ENCODE measurements around the gene HTR6. TPM values are rescaled to one million over a fixed set of nuclear protein-coding genes. Genes with fewer than 3 reads are reported as not detected.

HTR6 gene
- total and polyA plus RNA-seq, 2 of the 4 experiments (the other 2 are of a cell fraction), result not detected

DNA sequence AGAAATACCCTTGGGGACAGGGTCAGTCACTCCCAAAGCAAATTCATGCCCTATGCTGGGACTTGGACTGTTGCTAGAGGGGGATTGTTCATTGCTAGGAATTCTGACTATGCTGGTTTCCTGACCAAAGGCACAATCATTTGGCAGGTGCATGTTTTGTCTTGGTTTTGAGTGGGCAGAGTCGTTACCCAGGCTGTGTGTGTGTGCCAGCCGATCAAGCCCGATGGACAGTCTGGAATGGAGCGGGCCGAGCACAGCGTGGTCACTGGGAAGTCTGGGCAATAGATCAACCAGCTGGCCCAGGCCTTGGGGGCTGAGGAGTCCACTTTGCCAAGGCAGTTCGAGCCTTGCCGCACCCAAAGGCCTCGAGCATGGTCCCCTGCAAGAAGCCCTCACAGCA, 60.9 kb downstream of the HTR6 start:
- WGBS, 2 experiments (ENCODE audit: extremely low coverage in 2 of 2, insufficient read length in 1 of 2), result 98% methylated on average over 8 of the region's 9 CpGs; no CpG with 5 or more reads in 1 of the 2 experiments
- no peaks in the 10 kb centered on the region for H3K9me1 ChIP-seq (ENCODE audit: insufficient read depth, low read length)
- no peak overlapping the region for H2BK20ac ChIP-seq (ENCODE audit: low read depth, low read length)
- no peaks in the 10 kb centered on the region for H4K20me1 ChIP-seq (ENCODE audit: insufficient read depth, low read length)
- H2AK9ac ChIP-seq (replicated peaks; ENCODE audit: low read depth, low read length, poor library complexity), result no peak overlapping the region
- no peak overlapping the region for H2BK5ac ChIP-seq (ENCODE audit: low read depth, low read length, poor library complexity, severe bottlenecking)
- H3K23ac ChIP-seq (ENCODE audit: low read depth, low read length), result no peak overlapping the region
- no peak overlapping the region for H3K56ac ChIP-seq (ENCODE audit: extremely low read depth, insufficient read depth, low read length)
- H3K27me3 ChIP-seq (ENCODE audit: control insufficient read depth, insufficient read depth, low read length), result no peaks in the 10 kb centered on the region
- no peak overlapping the region for H3K4me3 ChIP-seq (ENCODE audit: insufficient read depth, low read depth, low read length)
- H4K91ac ChIP-seq (ENCODE audit: insufficient read depth, low read depth, low read length), result no peak overlapping the region
- no peak overlapping the region for H2AK5ac ChIP-seq (ENCODE audit: low read depth, low read length)
- ATAC-seq (ENCODE audit: low read depth) (no peak), DNase-seq (no peak)
- H3K79me1 ChIP-seq (ENCODE audit: low read depth in 1 of 2, low read length in 2 of 2), result no peaks in the 10 kb centered on the region
- no peak overlapping the region for H4K8ac ChIP-seq (ENCODE audit: low read depth in 2 of 2, low read length in 2 of 2)
- ChIA-PET POLR2A (ENCODE audit: unreplicated experiment) (no interaction called here), CTCF (interaction anchor here (1.7 kb wide), 1 partner anchor 15 kb away, joined by 3 read pairs; no protein-coding TSS in a partner anchor)
- H3K9me3 ChIP-seq (ENCODE audit: control insufficient read depth, insufficient read depth, low read length), result peaks cover 6% of the 10 kb centered on the region
- H2BK120ac ChIP-seq (ENCODE audit: low read depth, low read length), result no peak overlapping the region
- H3K14ac ChIP-seq (replicated peaks; ENCODE audit: low read depth, low read length), result no peak overlapping the region
- H3K9ac ChIP-seq (ENCODE audit: low read depth, low read length), result no peak overlapping the region
- dilution Hi-C loops (cut with HindIII; ENCODE audit: low sequenced_read_pairs, unreplicated experiment) (no loop called here), in situ Hi-C loops (cut with MboI; ENCODE audit: low sequenced_read_pairs) (no loop called here), intact Hi-C loops (cut with micrococcal nuclease) (no loop called here)
- H3K18ac ChIP-seq (ENCODE audit: low read depth, low read length), result no peak overlapping the region
- H3K4ac ChIP-seq (ENCODE audit: low read depth, low read length), result no peak overlapping the region
- H4K5ac ChIP-seq (ENCODE audit: low read depth, low read length), result no peak overlapping the region
- no peak overlapping the region for H2BK15ac ChIP-seq (ENCODE audit: low read depth, low read length)
- H2AFZ ChIP-seq (replicated peaks; ENCODE audit: low read length, poor library complexity), result no peak overlapping the region
- BruUV-seq (replicated peaks), result no TSS peak
- no peaks in the 10 kb centered on the region for H3K4me1 ChIP-seq (ENCODE audit: control insufficient read depth, insufficient read depth, low read length)
- H3K4me2 ChIP-seq (ENCODE audit: low read depth, low read length), result no peak overlapping the region
- H3K36me3 ChIP-seq (ENCODE audit: control insufficient read depth, insufficient read depth, low read length), result peaks cover 21% of the 10 kb centered on the region
- H3K27ac ChIP-seq (ENCODE audit: insufficient read depth, low read length), result no peak overlapping the region
- TF ChIP-seq MXI1 (IDR thresholded peaks at IDR 0.05; ENCODE audit: borderline replicate concordance, low read depth, low read length) (no peak), MAFK (IDR thresholded peaks at IDR 0.05; ENCODE audit: low read depth, low read length) (no peak), MAZ (IDR thresholded peaks at IDR 0.05; ENCODE audit: borderline replicate concordance, low read depth, low read length) (no peak), FOS (IDR thresholded peaks at IDR 0.05; ENCODE audit: low read depth, low read length) (no peak), POLR2A (IDR thresholded peaks at IDR 0.05; ENCODE audit: low read depth, low read length) (no peak), SMC3 (IDR thresholded peaks at IDR 0.05; ENCODE audit: low read depth, low read length) (no peak), CHD1 (IDR thresholded peaks at IDR 0.05; ENCODE audit: low read depth, low read length) (no peak), CEBPB (IDR thresholded peaks at IDR 0.05; ENCODE audit: low read depth, low read length) (no peak), RCOR1 (IDR thresholded peaks at IDR 0.05; ENCODE audit: insufficient replicate concordance, low read length) (no peak), NFE2L2 (IDR thresholded peaks at IDR 0.05; ENCODE audit: low read depth, low read length) (no peak), RFX5 (IDR thresholded peaks at IDR 0.05; ENCODE audit: low read depth, low read length) (no peak), BHLHE40 (IDR thresholded peaks at IDR 0.05; ENCODE audit: low read depth, low read length) (no peak), RAD21 (IDR thresholded peaks at IDR 0.05; ENCODE audit: low read length) (no peak)
- TF ChIP-seq, protein P1, sequence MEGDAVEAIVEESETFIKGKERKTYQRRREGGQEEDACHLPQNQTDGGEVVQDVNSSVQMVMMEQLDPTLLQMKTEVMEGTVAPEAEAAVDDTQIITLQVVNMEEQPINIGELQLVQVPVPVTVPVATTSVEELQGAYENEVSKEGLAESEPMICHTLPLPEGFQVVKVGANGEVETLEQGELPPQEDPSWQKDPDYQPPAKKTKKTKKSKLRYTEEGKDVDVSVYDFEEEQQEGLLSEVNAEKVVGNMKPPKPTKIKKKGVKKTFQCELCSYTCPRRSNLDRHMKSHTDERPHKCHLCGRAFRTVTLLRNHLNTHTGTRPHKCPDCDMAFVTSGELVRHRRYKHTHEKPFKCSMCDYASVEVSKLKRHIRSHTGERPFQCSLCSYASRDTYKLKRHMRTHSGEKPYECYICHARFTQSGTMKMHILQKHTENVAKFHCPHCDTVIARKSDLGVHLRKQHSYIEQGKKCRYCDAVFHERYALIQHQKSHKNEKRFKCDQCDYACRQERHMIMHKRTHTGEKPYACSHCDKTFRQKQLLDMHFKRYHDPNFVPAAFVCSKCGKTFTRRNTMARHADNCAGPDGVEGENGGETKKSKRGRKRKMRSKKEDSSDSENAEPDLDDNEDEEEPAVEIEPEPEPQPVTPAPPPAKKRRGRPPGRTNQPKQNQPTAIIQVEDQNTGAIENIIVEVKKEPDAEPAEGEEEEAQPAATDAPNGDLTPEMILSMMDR (conservative IDR thresholded peaks at IDR 0.05; ENCODE audit: low read depth, low read length), result no peak
- TF ChIP-seq, protein P2, sequence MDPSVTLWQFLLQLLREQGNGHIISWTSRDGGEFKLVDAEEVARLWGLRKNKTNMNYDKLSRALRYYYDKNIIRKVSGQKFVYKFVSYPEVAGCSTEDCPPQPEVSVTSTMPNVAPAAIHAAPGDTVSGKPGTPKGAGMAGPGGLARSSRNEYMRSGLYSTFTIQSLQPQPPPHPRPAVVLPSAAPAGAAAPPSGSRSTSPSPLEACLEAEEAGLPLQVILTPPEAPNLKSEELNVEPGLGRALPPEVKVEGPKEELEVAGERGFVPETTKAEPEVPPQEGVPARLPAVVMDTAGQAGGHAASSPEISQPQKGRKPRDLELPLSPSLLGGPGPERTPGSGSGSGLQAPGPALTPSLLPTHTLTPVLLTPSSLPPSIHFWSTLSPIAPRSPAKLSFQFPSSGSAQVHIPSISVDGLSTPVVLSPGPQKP (IDR thresholded peaks at IDR 0.05; ENCODE audit: borderline replicate concordance, low read depth, low read length), result no peak
- TF ChIP-seq, protein P3, sequence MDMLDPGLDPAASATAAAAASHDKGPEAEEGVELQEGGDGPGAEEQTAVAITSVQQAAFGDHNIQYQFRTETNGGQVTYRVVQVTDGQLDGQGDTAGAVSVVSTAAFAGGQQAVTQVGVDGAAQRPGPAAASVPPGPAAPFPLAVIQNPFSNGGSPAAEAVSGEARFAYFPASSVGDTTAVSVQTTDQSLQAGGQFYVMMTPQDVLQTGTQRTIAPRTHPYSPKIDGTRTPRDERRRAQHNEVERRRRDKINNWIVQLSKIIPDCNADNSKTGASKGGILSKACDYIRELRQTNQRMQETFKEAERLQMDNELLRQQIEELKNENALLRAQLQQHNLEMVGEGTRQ (IDR thresholded peaks at IDR 0.05; ENCODE audit: low read depth, low read length), result no peak
